GM15510 (cell line): ENCODE data around the gene CTXN2.

Source experiments
- POLR2A ChIP-seq: IDR thresholded peaks from 3 replicates; pipeline ENCODE4 v1.6.1; 2011; ENCODE audit warnings: borderline replicate concordance; ENCODE audit not compliant: insufficient read length; ENCODE audit errors: extremely low read depth

The CTXN2 gene

DNA sequence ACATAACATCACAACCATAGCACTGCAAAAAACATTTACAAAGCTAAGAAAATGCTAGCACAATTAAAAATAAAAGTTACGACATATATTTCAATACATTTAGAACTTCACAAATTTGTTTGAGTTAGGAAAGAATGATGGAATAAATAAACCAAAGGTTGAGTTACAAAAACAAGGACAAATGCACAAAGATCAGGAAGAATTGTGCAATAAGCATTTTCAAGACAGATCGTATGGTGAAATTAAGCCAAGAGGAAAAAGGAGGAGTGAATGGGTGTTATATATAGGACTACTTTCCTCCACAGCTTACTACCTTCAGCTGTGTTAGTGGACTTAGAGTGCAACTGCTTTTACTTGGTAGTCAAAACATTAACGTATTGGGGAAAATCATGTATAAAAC, 5.9 kb upstream of the CTXN2 start:
- TF ChIP-seq POLR2A, result no peak

DNA sequence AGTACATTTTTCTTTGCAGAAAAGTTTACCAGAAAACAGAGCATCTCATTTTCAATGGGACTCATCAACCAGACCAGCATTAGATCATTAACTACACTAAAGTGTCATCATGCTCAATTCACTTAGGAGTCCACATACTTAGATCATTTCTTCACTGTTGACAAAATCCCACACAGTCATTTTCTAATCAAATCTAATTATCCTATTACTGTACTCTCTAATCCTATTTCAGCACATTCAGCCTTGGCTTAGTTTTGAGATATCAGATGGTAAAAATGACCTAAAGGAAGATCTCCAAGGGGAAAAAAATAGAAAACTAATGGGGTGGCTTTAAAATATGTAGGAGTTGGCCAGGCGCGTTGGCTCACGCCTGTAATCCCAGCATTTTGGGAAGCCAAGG, 5.2 kb upstream of the CTXN2 start:
- TF ChIP-seq POLR2A, result no peak

DNA sequence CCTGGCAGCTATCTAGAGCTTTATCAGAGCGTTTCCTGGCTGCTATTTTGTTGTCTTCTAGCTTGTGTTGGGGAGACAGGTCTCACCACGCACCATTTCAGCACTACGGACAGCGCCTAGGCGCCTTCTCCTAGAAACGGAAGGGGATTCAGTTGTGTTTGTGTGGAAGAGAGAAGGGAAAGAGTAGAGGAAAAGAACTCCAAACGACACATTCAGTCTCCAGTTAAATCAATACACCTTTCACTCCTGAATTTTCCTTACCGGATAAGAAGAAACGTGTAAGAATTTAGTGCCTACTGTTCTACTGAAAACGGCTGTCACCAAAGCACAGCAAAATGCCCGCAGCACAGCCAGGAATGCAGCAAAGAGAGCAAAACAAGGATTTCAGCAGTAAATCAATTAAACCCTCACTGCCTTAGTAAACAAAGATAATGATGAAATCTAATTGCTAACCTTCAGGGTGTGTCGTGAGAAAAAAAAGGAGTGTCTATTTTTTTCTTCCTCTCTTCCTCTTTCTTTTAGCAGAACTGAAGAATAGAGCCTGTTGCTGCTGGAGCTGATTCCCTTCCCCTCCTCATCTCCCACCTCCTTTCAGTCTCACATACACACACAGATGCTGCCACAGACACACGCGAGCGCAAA, 412 bp upstream of the CTXN2 start:
- TF ChIP-seq POLR2A, result no peak

DNA sequence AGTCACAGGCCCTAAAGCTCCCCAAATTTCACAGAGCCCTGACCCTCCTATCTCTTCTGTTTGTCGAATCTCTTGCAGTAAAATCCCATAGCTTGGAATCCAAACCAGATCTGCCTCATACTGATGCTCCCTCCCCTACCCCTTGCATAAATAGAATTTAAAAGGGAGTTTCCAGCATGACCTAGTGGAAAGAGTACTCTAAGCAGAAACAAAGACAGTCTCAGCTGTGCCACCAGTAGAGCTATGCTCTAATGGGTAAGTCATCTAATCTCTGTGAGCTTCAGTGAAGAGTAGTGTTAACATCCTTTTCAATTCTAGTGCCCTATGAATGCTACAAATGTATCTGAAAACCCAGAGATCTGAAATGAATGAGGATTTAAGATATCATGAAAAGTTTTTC, 10.6 kb downstream of the CTXN2 start:
- no peak for TF ChIP-seq POLR2A

DNA sequence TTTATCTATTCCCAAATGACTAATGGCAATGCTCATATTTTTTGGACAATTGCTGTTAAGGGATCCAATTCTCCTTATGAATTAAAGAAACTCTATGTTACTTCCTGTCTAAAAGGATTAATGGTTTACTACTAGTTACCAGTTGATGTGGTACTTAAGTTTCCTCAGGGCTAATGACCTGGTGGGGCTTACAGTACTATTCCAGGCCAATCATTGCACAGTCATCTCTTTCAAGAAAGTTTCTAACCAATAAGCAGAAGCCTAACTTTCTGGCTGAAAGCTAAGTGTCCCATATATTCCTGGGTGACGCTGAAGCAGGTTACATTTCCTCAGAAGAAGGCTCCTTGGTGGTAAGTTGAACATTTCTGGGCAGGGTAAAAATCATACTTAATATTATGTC, 14.5 kb downstream of the CTXN2 start, which contains the start of gene SLC12A1:
TSS of gene SLC12A1 (plus strand) at position 322 of the 400 bp plus-strand sequence. CDS start 1,418 bp downstream, outside the sequence.
- no peak for TF ChIP-seq POLR2A

DNA sequence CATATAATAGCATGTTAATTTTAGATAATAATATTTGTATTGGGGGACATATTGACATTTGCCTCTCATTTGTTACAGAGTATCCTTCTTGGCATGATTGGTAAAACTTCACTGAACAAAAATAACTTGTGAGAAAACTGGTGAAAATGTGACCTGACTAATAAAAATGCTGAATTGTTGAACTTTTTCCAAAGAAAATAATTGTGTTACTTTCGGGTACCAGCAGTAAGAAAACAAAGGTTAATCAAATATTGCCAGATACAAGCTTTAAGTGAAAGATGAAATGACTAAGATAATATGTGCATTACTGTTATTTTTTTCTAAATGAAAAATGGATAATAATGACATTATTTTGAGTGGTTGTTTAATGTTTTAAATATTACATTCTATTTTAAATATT, 29.8 kb downstream of the CTXN2 start:
- TF ChIP-seq POLR2A, result no peak

DNA sequence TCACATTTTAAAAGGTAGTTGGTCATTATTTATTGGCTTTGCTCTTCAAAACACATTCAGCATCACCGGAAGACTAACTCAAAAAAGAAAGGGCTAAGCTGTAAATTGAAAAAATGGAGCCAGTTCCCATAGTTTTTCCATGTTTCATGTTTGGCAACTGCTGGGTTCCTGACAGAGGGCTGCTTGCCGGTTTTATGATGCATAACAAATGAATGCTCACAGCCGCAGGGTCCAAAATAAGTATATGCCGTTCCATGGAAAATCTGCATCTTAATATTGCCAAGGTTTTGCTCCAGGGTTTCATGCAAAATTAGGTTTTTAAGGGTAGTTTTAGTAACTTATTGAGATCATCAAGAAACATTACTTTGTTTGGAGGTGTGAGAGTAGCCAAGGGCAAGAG, 30.4 kb downstream of the CTXN2 start:
- no peak for TF ChIP-seq POLR2A

DNA sequence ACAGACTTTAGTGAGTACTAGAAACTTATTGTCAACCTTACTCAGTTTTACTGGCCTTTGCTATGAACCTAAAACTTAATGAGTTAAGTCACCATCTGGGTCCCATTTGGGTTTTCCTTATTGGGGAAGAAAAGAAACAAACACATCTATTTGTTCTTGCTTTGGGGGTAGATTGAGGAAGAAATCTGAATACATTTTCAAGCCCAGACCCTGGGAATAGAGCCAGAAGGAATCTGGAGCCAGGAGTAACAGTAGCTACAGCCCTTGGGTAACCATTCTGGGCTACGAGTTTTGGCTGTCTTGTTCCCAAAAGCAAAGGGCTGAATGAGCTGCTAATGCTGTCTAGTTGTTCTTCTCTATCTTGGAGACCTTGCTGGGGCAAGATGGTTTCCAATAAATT, 31.2 kb downstream of the CTXN2 start:
- TF ChIP-seq POLR2A, result no peak

DNA sequence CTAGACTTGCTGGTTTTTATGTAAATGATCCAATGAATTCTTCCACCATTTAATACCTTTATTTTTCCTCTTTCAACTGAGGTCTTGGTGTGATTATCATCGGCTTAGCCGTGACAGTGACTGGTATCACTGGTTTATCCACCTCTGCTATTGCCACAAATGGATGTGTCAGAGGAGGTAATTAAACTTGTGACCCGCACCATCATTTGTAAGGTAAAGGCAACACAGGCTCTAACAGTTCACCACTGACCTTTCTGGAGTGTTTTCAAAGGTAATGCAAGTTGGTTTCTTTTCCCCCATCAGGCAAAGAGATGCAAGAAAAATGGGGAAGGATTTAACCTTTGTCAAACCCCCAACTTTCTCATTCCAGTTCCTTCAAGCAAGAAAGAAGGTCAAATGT, 34.3 kb downstream of the CTXN2 start:
- TF ChIP-seq POLR2A, result no peak

DNA sequence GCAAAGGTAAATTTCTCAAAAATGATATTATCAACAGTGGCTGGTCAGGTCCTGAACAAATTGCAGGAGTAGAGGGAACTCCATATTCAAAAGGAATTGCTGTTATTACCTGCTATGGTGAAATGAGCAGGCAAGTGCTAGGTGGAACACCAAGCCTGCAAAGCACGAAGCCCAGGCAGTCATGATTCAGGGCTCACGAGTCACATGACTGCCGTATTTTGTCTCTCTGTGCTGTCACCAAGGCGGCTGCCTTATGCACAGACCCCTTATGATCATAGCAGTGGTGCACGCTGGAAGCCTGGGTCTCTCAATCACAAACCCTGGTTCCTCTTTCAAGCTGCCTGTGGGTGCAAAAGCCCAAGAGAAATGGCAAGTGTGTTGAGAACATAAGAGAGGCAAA, 39.0 kb downstream of the CTXN2 start:
- TF ChIP-seq POLR2A, result no peak

DNA sequence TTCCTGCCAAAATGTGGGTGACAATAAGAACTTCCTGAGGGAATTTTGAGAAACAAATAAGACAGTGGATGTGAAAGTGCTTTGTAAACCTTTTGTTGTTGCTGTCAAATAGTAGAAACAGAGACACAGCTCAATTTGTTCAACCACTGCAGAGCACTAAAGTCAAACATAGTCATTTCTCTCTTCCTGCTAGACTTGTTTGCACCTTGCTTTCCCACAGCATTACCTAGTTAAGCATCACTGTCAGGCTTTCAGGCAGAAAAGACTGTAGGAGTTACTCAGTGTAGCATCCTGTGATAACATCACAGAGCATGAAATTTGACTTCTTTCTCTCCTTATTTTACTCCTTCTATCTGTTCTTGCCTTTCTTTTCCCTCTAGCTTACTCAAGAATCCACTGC, 41.8 kb downstream of the CTXN2 start:
- no peak for TF ChIP-seq POLR2A

DNA sequence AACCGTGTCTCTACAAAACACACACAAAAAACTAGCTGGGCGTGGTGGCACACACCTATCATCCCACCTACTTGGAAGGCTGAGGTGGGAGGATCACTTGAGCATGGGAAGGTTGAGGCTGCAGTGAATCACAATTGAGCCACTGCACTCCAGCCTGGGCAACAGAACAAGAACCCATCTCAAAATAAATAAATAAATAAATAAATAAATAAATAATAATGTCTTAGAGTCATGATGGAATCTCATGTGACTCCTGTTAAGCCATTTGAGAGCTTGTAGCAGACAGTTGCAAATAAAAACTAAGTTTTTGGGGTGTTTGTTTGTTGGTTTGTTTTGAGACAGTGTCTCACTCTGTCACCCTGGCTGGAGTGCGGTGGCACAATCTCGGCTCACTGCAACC, 47.9 kb downstream of the CTXN2 start:
- no peak for TF ChIP-seq POLR2A

DNA sequence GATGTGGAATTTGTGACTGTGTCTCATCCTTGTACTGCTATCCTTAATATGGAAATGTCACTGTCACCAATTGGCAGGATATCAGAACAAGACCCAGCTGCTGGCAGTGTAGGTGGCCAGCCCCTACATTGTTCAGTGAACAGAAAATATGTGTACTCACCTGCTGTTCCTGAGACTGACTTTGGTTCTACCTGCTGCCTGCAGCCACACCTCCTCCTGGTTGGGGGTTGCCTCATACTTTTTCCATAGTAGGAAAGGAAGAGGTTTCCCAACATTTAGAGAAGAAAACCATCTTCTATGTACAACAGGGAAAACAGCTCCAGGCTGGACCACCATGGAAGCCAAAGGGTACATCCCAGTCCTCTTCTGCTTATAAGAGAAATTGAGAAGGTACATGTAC, 50.5 kb downstream of the CTXN2 start:
- TF ChIP-seq POLR2A, result no peak

DNA sequence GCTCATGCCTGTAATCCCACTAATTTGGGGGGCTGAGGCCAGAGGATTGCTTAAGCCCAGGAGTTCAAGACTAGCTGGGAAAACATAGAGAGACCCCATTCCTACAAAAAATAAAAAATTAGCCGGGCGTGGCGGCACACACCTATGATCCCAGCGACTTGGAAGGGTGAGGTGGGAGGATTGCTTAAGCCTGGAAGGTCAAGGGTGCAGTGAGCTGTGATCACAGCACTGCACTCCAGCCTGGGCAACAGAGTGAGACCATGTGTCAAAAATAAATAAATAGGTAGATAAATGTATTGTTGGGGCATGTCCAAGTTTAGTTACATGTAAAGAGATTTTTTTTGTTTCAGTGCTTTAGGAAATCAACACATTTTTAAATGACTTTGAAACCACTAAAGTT, 51.1 kb downstream of the CTXN2 start:
- TF ChIP-seq POLR2A, result no peak

DNA sequence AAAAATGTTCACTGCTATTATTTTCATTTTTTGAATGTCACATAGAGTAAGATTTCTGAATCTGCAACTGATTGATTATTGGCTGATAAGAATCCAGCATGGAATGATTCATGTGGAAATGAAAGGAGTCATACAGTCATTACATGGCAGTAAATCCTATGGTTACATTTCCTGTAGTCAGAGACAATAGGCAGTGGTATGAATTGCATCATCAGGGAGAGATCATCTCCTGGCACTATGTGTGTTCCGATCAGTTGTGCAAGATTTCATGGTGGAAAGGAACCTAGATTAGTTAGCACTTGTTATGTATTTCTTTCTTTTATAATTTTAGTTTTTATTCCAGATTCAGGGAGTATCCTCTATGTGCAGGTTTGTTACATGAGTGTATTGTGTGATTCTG, 53.5 kb downstream of the CTXN2 start:
- TF ChIP-seq POLR2A, result no peak

DNA sequence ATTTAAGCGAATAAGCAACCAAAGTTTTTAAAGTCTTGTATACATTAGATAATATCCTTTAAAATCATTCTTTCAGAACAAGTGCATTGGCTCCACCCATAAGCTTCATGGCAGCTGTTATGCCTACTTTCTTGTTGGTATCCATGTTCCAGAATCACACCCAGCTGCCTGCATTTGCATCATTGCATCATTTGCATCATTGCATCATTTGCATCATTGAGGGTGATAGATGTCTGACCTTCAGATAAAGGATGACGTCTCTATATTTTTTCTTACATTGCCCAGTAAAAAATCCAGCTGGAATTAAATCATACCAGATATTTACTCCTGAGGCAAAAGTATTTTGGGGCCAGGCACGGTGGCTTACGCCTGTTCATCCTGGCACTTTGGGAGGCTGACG, 56.9 kb downstream of the CTXN2 start:
- TF ChIP-seq POLR2A, result no peak

DNA sequence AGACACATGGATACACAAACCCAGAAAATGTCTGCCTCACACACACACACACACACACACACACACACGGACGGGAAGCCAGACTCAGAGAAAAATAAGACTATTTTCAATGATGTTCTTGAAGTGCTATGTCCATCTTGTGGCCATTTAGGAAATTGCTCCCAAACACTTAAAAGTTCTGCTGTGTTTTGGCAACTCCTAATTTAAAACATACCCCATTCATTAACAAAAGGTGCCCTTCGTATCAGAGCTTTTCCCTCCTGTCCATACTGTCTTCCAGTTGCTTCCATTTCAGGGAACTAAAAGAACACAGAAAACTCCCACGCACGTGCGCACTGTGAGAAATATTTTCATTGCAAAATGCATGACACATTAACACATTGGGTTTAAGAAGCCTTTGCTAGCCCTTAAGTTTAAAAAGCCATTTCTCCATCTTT, 59.2 kb downstream of the CTXN2 start:
- no peak for TF ChIP-seq POLR2A
